IMR-90 (cell line): ENCODE measurements around the gene SYVN1. TPM values are rescaled to one million over a fixed set of nuclear protein-coding genes. Genes with fewer than 3 reads are reported as not detected.

Source experiments
- ATAC-seq: fragments of 200-7000 bp; cut with Tn5 transposase; 2 replicates; pipeline ENCODE4 v1.9.1; 2020; ENCODE audit warnings: low read depth, mild to moderate bottlenecking, moderate library complexity
- BruUV-seq: library from RNA; stranded (reverse); fragments of 400-500 nt; replicated peaks from 2 replicates; lab custom pipeline; 2021; lab: Mats Ljungman, UMichigan
- CTCF ChIA-PET: fragments of 300-600 bp; formaldehyde crosslinking; extraction: SDS; loops from one replicate; lab custom pipeline; 2021; ENCODE audit warnings: antibody characterized with exemption; lab: Yijun Ruan, JAX
- POLR2A ChIA-PET: fragments of 300-600 bp; sonication (Branson Sonifier 250); formaldehyde crosslinking; loops from one replicate; lab custom pipeline; 2022; ENCODE audit warnings: antibody characterized with exemption; ENCODE audit not compliant: unreplicated experiment; lab: Charles Lee
- DNase-seq: peaks from one replicate; pipeline ENCODE4 v3.0.0; 2013
- H2AFZ ChIP-seq: replicated peaks from 2 replicates; pipeline ENCODE3; 2013; ENCODE audit warnings: low read length, mild to moderate bottlenecking; ENCODE audit not compliant: poor library complexity
- H2AK5ac ChIP-seq: 2 replicates; pipeline ENCODE4 v1.6.1; 2013; ENCODE audit warnings: low read depth, low read length, inconsistent platforms
- H2AK9ac ChIP-seq: replicated peaks from 2 replicates; pipeline ENCODE3; 2013; ENCODE audit warnings: mild to moderate bottlenecking, low read depth, low read length, moderate library complexity; ENCODE audit not compliant: poor library complexity
- H2BK120ac ChIP-seq: 2 replicates; pipeline ENCODE4 v1.6.1; 2013; ENCODE audit warnings: low read depth, low read length, inconsistent platforms
- H2BK15ac ChIP-seq: 3 replicates; pipeline ENCODE4 v1.6.1; 2013; ENCODE audit warnings: low read depth, low read length, inconsistent platforms
- H2BK20ac ChIP-seq: 2 replicates; pipeline ENCODE4 v1.6.1; 2013; ENCODE audit warnings: low read depth, mild to moderate bottlenecking, inconsistent platforms, low read length, moderate library complexity
- H2BK5ac ChIP-seq: 2 replicates; pipeline ENCODE4 v1.6.1; 2013; ENCODE audit warnings: mild to moderate bottlenecking, low read depth, low read length, inconsistent platforms; ENCODE audit not compliant: poor library complexity, severe bottlenecking
- H3K14ac ChIP-seq: replicated peaks from 2 replicates; pipeline ENCODE4 v1.6.1; 2013; ENCODE audit warnings: low read depth, low read length, inconsistent platforms
- H3K18ac ChIP-seq: 2 replicates; pipeline ENCODE4 v1.6.1; 2013; ENCODE audit warnings: low read depth, low read length, control low read depth
- H3K23ac ChIP-seq: 2 replicates; pipeline ENCODE4 v1.6.1; 2013; ENCODE audit warnings: low read depth, low read length, inconsistent platforms
- H3K27ac ChIP-seq: 2 replicates; pipeline ENCODE4 v1.5.1; 2013; ENCODE audit warnings: mild to moderate bottlenecking, control low read depth, low read length; ENCODE audit not compliant: insufficient read depth
- H3K27me3 ChIP-seq: 2 replicates; pipeline ENCODE4 v1.6.1; 2013; ENCODE audit warnings: low read length; ENCODE audit not compliant: control insufficient read depth, insufficient read depth
- H3K36me3 ChIP-seq: 2 replicates; pipeline ENCODE4 v1.6.1; 2013; ENCODE audit warnings: low read length, mixed read lengths; ENCODE audit not compliant: control insufficient read depth, insufficient read depth
- H3K4ac ChIP-seq: 2 replicates; pipeline ENCODE4 v1.6.1; 2013; ENCODE audit warnings: low read depth, low read length, inconsistent platforms
- H3K4me1 ChIP-seq: 2 replicates; pipeline ENCODE4 v1.6.1; 2013; ENCODE audit warnings: low read length, mixed read lengths; ENCODE audit not compliant: control insufficient read depth, insufficient read depth
- H3K4me2 ChIP-seq: 2 replicates; pipeline ENCODE4 v1.6.1; 2013; ENCODE audit warnings: low read depth, mild to moderate bottlenecking, control low read depth, low read length, moderate library complexity
- H3K4me3 ChIP-seq: 2 replicates; pipeline ENCODE4 v1.5.1; 2013; ENCODE audit warnings: low read depth, mild to moderate bottlenecking, control low read depth, low read length, moderate library complexity; ENCODE audit not compliant: insufficient read depth
- H3K56ac ChIP-seq: 2 replicates; pipeline ENCODE4 v1.6.1; 2013; ENCODE audit warnings: low read length, inconsistent platforms; ENCODE audit not compliant: insufficient read depth; ENCODE audit errors: extremely low read depth
- H3K79me1 ChIP-seq, 2 experiments: 2 replicates each; pipeline ENCODE4 v1.6.1; 2013; ENCODE audit warnings: low read length in 2 of 2, inconsistent platforms in 1 of 2, low read depth in 1 of 2
- H3K9ac ChIP-seq: 2 replicates; pipeline ENCODE4 v1.6.1; 2013; ENCODE audit warnings: low read depth, low read length, control low read depth
- H3K9me1 ChIP-seq: 2 replicates; pipeline ENCODE4 v1.6.1; 2013; ENCODE audit warnings: low read length, inconsistent platforms; ENCODE audit not compliant: insufficient read depth
- H3K9me3 ChIP-seq: 2 replicates; pipeline ENCODE4 v1.6.1; 2013; ENCODE audit warnings: low read length; ENCODE audit not compliant: control insufficient read depth, insufficient read depth
- H4K20me1 ChIP-seq: 2 replicates; pipeline ENCODE4 v1.6.1; 2013; ENCODE audit warnings: low read length, inconsistent platforms; ENCODE audit not compliant: insufficient read depth
- H4K5ac ChIP-seq: 2 replicates; pipeline ENCODE4 v1.6.1; 2013; ENCODE audit warnings: mild to moderate bottlenecking, low read depth, low read length, control low read depth
- H4K8ac ChIP-seq, 2 experiments: 2 replicates each; pipeline ENCODE4 v1.6.1; 2013; ENCODE audit warnings: low read depth in 2 of 2, low read length in 2 of 2, control low read depth in 1 of 2, inconsistent platforms in 1 of 2
- H4K91ac ChIP-seq: 2 replicates; pipeline ENCODE4 v1.6.1; 2013; ENCODE audit warnings: low read depth, low read length, inconsistent platforms; ENCODE audit not compliant: insufficient read depth
- FOS ChIP-seq: fragments of 150-350 bp; IDR thresholded peaks from 2 replicates; pipeline ENCODE4 v1.6.1; 2016; ENCODE audit warnings: low read depth, low read length
- POLR2A ChIP-seq: IDR thresholded peaks from 2 replicates; pipeline ENCODE4 v1.6.1; 2012; ENCODE audit warnings: mild to moderate bottlenecking, low read depth, low read length
- WGBS, 2 experiments: methylation state at CpG; one replicate each; pipeline versions ENCODE4 v1.1.5 to v1.1.7; 2013; ENCODE audit warnings: missing lambda C conversion rate in 2 of 2; ENCODE audit not compliant: insufficient read length in 1 of 2; ENCODE audit errors: extremely low coverage in 2 of 2; 5-methylcytosine and 5-hydroxymethylcytosine counted together
- dilution Hi-C: fragments of 300-500 bp; cut with HindIII; formaldehyde crosslinking; loops from one replicate; pipeline ENCODE4 v1.14.3; 2018; ENCODE audit warnings: low sequenced_read_pairs; ENCODE audit not compliant: unreplicated experiment
- in situ Hi-C: fragments of 300-500 bp; cut with MboI; formaldehyde crosslinking; loops from 3 replicates; pipeline ENCODE4 v1.14.3; 2019; ENCODE audit warnings: low sequenced_read_pairs, inconsistent platforms, mixed read lengths
- intact Hi-C: fragments of 100-400 bp; cut with micrococcal nuclease; formaldehyde crosslinking; loops from 2 replicates; pipeline ENCODE4 v1.10.0; 2022
- polyA plus RNA-seq, 3 experiments: library from polyadenylated mRNA; depleted of rRNA; stranded (reverse); fragments of >200 nt; gene quantifications; 2 replicates each; pipeline ENCODE4 v1.2.3, GENCODE V29; 2012; ENCODE audit warnings: low replicate concordance in 1 of 3
- total RNA-seq: library from RNA; depleted of rRNA; stranded (reverse); fragments of >200 nt; gene quantifications from 2 replicates; pipeline ENCODE4 v1.2.3, GENCODE V29; 2012
- TF ChIP-seq, protein P1 (sequence below): conservative IDR thresholded peaks from 2 replicates; pipeline ENCODE4 v1.5.1; 2012; ENCODE audit warnings: mild to moderate bottlenecking, low read depth, low read length, improper control_type of control experiment

The SYVN1 gene
- total and polyA plus RNA-seq, 2 of the 4 experiments (the other 2 are of a cell fraction) = 9.5 to 52.9 TPM

DNA sequence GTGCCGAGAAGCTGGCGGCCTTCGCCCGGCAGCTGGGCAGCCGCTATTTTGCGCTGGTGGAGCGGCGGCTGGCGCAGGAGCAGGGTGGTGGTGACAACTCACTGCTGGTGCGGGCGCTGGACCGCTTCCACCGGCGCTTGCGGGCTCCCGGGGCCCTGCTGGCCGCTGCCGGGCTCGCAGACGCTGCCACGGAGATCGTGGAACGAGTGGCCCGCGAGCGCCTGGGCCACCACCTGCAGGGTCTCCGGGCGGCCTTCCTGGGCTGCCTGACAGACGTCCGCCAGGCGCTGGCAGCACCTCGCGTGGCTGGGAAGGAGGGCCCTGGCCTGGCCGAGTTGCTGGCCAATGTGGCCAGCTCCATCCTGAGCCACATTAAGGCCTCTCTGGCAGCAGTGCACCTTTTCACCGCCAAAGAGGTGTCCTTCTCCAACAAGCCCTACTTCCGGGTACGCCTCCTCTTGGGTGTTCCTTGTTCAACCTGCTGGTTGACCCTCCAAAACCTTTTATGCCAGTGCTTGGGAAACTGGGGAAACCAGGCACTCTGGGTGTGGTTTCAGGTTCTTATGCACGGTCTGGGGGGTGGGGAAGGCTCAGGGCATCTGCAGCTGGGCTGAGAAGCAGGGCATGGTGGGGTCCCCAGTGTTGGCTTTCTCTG, 25.7 kb downstream of the SYVN1 start:
- intact Hi-C loops (no loop called here), in situ Hi-C loops (no loop called here), dilution Hi-C loops (no loop called here)
- WGBS, 2 experiments = 96% methylated on average over 33 of the region's 38 CpGs; no CpG with 5 or more reads in 1 of the 2 experiments
- Histone ChIP-seq H3K4me1 (peaks cover 13% of the 10 kb centered on the region; the same call in 1 of the 2 replicates), H3K9me3 (no peaks in the 10 kb centered on the region), H3K9ac (no peak overlapping the region), H3K36me3 (peaks cover 11% of the 10 kb centered on the region; the same call in 1 of the 2 replicates), H3K79me1 (peaks cover 5 to 29% of the 10 kb centered on the region in 2 experiments; a peak in 3 of 4 replicates), H2BK15ac (no peak overlapping the region), H2AK5ac (no peak overlapping the region), H3K14ac (no peak overlapping the region), H3K9me1 (peaks cover under 1% of the 10 kb centered on the region; the same call in 1 of the 2 replicates), H3K23ac (no peak overlapping the region), H4K20me1 (peaks cover 11% of the 10 kb centered on the region; the same call in 1 of the 2 replicates), H3K27me3 (no peaks in the 10 kb centered on the region), H3K56ac (no peak overlapping the region), H3K4ac (no peak overlapping the region), H2BK120ac (no peak overlapping the region), H2BK5ac (no peak overlapping the region), H4K5ac (no peak overlapping the region), H3K4me3 (no peak overlapping the region), H4K91ac (no peak overlapping the region), H2AK9ac (no peak overlapping the region), H3K4me2 (no peak overlapping the region), H2AFZ (no peak overlapping the region), H3K18ac (no peak overlapping the region), H2BK20ac (no peak overlapping the region), H3K27ac (no peak overlapping the region), H4K8ac (no peak overlapping the region)
- ATAC-seq = no peak
- POLR2A ChIA-PET = no interaction called here
- BruUV-seq = no TSS peak
- CTCF ChIA-PET = no interaction called here
- DNase-seq = no peak
- TF ChIP-seq FOS (no peak), POLR2A (no peak)
- TF ChIP-seq, protein P1, sequence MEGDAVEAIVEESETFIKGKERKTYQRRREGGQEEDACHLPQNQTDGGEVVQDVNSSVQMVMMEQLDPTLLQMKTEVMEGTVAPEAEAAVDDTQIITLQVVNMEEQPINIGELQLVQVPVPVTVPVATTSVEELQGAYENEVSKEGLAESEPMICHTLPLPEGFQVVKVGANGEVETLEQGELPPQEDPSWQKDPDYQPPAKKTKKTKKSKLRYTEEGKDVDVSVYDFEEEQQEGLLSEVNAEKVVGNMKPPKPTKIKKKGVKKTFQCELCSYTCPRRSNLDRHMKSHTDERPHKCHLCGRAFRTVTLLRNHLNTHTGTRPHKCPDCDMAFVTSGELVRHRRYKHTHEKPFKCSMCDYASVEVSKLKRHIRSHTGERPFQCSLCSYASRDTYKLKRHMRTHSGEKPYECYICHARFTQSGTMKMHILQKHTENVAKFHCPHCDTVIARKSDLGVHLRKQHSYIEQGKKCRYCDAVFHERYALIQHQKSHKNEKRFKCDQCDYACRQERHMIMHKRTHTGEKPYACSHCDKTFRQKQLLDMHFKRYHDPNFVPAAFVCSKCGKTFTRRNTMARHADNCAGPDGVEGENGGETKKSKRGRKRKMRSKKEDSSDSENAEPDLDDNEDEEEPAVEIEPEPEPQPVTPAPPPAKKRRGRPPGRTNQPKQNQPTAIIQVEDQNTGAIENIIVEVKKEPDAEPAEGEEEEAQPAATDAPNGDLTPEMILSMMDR = no peak
